HG03139 (cell line): ENCODE results near the gene RAD21L1.
"Not testable (repeated sequence)": the region's sequence is repeated elsewhere in the genome, so short reads cannot be mapped to it uniquely, and the experiment has no call there.

Experiments
- ATAC-seq: cut with Tn5 transposase; IDR thresholded peaks from one replicate; pipeline ENCODE4 v1.9.1; 2021; ENCODE audit not compliant: unreplicated experiment

The RAD21L1 gene

DNA sequence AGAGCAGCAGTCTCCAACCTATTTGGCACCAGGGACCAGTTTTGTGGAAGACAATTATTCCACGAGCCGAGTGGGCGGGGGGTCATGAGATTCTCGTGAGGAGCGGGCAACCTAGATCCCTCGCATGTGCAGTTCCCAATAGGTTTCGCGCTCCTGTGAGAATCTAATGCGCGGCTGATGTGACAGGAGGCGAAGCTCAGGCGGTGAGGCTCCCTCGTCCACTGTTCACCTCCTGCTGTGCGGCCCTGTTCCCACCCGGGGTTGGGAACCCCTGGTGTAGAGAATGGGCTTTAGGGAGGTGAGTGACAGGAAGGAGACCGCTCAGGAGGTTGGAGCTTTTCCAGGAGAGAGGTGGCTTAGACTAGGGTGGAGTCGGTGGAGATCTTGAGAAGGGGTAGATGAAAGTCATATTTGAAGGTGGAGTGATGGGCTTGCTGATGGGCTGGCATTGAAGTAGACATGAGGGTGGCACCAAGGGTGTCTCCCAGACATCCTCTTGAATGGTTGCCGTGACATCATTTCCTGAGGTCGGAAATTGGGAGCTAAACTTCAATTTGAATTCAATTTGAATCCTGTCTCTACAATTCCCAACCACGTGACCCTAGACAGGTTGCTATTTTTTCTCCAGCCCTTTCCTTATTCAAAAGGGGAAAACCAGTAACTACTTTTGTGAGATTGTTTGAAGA lies 1.5 kb upstream of the RAD21L1 start:
- ATAC-seq: no peak

DNA sequence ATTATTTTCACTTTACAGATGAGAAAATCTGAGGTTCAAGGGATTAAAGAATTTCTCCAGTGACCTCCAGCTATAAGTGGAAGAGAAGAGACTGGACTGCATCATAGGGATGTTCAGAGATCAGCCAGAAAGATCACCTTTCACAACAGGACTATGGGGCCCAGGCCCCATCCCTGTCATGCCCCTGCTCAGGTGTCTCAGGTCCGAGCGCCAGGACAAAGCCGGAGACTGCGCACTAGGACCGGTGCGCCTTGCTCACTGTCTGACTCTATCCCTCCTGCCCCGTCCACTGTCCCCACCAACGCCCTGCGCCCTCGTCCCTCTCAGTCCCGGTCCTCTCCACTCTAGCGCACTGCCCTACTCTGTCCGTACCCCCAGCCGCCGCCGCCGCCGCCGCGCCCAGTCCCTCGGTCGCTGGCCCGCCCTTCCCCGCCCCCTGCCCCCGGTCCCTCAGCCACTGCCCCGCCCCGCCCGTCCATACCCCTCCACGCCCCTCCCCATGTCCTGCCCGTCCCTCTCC lies 521 bp upstream of the RAD21L1 start:
- no peak for ATAC-seq

DNA sequence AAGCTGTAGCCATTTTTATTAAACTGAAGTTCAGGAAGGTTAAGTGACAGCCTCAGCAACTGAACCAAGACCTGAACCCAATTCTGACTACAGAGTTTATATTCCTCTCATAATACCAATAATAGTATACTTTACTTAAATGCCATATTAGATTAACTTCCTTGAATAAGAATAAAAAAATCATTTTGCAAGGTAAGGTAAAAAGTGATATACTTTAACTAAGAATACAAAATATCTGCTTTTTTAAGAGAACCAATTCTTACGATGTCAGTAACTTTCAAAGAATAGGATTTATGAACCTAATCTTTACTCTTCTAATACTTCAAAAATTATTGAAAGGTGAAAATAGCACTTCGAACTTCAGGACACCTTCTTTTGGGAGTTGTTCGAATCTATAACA lies 3.7 kb downstream of the RAD21L1 start:
- no peak for ATAC-seq

DNA sequence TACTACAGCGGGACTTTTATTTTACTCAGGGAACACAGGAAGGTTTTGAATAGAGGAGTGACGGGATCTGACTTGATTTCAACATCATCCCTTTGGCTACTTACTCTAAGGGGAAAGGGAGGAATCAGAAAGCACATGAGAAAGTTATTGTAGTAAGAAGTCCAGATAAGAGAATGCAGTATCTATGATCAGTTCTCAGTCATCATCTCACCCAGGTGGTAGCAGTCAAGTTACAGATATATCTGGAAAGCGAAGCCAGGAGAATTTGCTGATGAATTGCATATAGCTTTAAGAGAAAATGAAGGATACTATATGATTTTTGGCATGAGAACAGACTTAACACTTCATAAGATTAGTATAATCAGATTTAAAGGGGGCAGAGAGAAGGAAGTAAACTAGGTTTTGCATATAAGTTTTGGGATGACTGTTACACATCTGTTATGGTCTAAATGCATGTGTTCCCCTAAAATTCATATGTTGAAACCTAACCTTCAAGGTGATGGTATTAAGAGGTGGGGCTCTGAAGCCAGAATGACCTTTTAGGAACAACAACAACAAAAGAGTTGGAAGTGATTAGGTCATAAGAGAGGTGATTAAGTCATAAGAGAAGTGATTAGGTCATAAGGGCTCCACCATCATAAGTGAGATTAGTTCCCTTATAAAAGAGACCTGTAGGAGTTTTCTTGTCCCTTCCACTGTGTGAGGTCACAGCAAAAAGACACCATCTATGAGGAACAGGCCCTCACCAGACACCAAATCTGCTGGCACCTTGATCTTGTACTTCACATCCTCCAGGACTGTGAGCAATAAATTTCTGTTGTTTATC lies 6.7 kb downstream of the RAD21L1 start:
- ATAC-seq: no peak

DNA sequence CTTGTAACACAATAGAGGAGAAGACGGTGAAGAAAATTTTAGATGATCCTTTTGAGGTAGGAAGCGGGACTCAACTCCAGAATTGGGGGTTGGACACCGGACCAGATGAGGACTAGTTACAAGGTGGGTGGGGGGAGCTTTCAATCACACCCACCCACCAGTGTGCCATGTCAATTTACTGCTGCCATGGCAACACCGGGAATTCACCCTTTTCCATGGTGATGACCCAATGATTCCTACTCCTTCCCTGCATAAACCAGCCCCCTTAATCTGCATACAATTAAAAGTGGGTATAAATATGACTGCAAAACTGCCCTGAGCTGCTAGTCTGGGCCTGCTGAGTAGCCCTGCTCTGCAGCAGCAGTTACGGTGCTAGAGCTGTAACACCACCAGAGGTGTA lies 14.7 kb downstream of the RAD21L1 start:
- no peak for ATAC-seq

DNA sequence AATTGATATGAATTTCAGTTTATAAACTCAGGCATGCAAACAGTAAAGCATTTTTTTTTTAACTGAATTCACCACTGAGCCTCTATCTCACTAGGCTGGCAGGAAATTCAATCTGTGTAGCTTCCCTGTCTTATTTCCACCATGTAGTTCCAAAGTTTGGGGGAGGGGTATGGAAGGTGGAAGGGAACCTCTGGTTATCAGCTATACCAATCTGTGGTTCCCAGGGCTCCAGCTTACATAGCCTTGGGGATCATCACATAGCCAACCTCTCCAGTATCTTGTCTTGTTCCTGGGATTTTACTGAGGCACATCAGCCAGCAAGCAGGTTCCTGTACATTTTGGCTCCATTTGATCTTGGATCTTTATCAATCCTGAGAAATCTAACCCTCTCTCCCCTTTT lies 15.6 kb downstream of the RAD21L1 start:
- ATAC-seq: no peak

DNA sequence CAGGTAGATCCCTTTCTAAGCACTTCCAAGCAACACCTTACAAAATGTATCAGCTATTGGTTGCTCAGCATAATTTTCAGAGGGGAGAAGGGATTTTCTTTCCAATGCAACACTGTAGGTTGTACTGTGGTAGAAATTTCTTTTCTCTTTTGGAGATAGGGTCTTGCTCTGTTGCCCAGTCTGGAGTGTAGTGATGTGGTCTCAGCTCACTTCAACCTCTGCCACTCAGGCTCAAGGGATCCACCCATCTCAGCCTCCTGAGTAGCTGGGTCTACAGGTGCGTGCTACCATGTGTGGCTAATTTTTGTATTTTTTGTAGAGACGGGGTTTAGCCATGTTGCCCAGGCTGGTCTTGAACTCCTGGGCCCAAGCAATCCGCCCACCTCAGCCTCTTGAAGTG lies 16.3 kb downstream of the RAD21L1 start:
- ATAC-seq: no peak

DNA sequence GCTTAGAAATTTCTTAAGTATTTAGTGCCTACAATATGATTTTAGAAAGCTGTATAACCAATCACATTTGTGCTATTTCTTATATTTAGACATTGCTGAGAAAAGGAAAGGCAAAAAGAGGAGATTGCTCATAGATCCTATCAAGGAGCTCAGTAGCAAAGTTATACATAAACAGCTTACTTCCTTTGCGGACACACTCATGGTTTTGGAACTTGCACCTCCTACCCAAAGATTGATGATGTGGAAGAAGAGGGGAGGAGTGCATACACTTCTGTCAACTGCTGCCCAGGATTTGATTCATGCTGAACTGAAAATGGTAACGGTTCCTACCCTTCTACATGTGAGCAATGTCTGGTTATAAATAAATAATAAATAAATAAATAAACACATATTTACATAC lies 16.7 kb downstream of the RAD21L1 start:
- ATAC-seq: peak; percentile 52

DNA sequence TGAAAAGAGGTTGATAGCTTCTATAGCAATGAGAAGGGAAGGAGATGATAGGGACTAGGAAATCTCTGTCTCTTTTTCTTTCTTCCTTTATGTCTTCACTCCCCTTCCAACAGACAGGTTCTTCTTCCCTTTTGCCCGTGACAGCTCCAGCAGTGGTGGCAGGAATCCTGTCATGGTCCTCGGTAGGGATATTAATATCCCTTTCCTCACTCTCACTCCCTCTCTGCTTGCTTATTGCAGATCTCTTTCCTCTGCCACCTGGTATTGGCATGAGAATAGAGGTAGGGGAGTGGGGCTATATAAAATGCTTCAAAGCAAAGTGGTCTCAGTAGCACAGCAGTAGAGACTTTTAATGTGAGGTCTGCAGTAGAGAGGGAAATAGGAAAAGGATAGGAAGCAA lies 19.7 kb downstream of the RAD21L1 start:
- ATAC-seq: no peak

DNA sequence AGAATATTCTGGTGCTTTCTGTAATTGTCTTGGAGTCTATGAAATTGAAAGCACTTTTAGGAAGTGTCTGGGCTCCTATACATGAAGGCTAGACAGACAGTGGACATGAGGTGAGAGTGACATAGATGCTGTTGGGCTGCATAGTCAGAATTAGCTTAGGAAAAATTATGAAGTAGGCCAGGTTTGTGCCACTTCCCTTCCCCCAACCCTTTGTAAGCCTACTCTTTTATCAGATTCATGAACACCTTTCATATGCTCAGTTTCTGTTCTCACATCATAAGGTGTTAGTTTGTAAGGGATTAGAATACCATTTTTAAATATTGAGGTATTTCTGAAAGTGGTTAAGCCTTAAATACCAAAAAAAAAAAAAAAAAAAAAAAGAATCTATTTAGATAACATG lies 21.8 kb downstream of the RAD21L1 start:
- no peak for ATAC-seq

DNA sequence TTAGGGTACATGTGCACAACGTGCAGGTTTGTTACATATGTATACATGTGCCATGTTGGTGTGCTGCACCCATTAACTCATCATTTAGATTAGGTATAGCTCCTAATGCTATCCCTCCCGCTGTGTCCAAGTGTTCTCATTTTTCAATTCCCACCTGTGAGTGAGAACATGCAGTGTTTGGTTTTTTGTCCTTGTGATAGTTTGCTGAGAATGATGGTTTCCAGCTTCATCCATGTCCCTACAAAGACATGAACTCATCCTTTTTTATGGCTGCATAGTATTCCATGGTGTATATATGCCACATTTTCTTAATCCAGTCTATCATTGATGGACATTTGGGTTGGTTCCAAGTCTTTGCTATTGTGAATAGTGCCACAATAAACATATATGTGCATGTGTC lies 24.4 kb downstream of the RAD21L1 start:
- not testable (repeated sequence) for ATAC-seq

DNA sequence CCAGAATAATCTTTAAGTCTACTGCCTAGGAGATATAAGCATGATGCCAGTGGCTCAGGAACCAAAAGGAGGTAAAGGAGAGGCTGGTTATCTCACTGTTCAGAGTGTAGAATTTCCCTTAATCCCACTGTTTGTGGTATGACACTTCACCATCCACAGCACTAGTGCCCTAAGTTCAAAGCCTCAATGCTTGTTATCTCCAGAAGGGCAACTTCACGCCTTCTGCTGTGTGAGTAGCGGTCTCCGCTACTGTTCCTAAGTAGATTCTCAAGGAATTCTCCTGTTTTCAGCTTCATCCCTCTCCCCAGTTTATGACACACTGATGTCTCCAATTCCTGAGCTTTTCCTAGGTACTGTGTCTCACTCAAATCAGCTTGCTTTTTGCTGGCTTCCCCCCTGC lies 26.6 kb downstream of the RAD21L1 start:
- ATAC-seq: no peak

DNA sequence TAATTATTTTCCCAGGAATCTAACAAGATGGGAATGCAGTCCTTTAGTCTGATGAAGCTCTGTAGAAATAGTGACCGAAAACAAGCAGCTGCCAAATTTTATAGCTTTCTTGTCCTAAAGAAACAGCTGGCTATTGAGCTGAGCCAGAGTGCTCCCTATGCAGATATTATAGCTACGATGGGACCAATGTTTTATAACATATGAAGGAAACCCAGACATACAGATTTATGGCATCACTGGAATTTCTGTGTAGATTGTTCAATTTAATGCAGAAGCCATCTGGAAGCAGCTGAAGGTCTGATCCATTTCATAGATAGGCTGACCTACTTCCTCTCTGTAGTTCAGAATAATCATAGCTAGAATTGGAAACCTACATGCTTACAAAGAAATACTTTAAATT lies 28.4 kb downstream of the RAD21L1 start:
- no peak for ATAC-seq

DNA sequence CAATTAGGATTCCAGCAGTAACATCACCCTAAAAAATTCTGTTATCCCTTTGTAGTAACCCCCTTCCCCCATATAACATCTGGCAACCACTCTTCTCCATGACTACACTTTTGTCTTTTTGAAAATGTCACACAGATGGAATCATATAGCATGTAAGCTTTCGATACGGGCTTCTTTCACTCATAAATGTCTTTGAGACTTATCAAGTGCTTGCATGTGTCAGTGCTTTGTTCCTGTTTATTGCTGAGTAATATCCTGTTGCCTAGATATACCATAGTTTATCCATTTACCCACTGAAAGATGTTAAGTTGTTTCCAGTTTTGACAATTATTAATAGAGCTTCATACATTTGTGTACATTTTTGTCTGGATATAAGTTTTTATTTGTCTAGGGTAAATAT lies 29.8 kb downstream of the RAD21L1 start:
- no peak for ATAC-seq

DNA sequence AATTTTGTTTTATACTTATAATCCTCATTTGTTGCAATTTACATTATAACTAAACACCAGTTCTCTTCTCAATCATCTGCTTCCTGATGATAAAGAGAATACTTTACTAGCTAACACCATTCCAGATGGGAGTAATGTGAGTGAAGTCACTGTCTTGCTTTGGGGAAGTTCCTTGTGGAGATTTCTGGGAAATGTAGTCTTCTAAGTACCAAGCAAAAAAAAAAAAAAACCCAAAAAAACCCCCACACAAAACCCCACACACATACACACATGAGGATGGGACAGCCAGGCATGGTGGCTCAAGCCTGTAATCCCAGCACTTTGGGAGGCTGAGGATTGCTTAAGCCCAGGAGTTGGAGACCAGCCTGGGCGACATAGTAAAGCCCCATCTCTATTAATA lies 38.0 kb downstream of the RAD21L1 start:
- no peak for ATAC-seq

DNA sequence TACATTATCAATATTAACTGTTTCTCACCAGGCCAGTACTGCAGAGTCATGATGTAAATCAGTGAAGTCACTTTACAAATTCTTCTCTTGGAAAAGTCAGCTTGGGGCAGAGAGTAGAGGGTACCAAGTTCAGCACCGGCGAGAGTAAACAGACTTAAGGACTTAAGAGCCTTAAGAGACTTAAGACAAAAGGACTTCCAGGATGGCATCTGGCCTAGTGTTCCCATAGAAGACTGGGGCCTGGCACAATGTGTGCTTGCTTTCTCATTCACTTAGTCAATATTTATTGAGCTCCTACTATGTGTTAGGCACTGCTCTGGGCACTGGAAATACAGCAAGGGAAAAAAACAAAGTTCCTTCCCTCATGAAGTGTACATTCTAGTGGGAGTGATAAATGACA lies 38.9 kb downstream of the RAD21L1 start:
- no peak for ATAC-seq

DNA sequence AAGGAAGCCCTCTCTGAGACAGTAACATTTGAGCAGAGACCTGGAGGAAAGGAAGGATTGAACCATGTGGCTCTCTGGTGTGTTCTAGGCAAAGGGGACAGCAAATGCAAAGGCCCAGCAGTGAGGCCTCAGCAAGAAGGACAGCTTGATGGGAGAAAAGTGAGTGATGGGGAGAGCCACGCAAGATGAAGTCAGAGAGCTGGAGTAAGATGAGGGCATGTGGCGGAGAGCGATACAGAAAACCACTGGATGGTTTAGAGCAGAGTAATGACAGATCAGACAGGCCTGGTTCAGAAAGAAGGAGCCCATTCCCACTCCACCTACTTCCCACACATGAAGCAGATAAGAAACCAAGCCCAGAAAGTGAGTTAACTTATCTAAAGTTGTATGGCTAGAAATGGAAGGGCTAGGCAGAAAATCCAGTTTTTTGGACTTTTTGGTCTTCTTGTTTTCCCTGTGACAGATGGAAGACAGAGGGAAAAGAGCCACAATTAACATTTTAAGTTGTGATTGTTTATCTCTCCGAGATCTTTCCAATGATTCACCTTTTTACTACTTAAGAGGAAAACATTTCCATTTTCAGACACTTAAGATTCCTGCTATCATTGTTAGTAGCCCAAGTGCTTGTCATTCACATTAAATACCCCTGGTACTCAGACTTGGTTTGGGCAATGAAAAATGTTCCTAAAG lies 39.5 kb downstream of the RAD21L1 start:
- no peak for ATAC-seq

DNA sequence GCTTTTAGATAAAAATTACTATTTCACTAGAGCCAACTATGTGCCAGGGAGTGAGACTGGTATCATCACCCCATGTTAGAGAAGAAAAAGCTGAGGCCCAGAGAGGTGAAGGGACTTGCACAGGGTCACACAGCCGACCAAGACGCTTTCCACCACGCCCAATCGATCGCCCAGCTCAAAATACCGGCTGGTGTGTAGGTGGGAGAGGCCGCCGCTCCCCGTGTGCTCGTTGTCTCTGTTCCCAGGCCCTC lies 40.0 kb downstream of the RAD21L1 start:
- ATAC-seq: no peak

DNA sequence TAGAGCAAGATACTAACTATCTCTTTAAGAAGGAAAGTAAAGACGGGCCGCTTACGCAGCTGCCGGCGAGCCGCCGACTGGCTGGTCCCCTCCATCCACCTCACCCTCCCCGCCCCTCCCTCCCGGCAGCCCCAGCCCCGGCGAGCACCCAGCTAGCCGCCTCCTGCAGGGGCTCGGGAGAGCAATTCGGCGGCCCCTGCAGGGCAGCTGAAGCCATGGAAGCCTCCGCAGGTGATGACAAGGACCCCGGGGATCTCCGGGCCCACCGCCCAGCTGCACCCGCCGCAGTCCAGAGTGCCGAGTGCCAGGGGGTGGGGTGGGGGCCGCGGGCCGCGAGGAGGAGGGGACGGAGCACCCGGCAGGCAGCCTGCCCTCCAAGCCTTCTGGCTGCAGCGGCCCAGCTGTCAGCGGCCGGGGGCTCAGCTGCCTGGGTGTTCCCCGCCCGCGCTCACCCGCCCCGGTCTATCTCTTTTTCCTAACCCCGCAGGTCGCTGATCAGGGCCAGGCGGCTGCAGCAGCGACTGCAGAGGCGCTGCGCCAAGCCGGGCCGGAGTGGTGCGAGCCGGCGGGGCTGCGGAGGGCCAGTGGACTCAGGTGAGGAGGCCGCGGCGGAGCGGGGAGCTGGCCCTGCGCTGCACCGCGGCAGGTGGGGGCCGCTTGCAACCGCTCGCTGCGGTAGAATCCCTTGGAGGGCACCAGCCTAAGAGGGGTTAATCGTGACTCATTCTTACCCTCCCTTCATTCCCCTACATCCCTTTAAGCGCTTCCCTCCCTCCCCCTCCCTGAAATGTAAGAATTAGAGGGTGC lies 40.5 kb downstream of the RAD21L1 start, which contains the start of gene SNPH:
SNPH (plus strand) TSS at position 128 of the 807 bp plus-strand sequence. CDS start 29,946 bp downstream, outside the sequence.
- ATAC-seq: peak; percentile 60

DNA sequence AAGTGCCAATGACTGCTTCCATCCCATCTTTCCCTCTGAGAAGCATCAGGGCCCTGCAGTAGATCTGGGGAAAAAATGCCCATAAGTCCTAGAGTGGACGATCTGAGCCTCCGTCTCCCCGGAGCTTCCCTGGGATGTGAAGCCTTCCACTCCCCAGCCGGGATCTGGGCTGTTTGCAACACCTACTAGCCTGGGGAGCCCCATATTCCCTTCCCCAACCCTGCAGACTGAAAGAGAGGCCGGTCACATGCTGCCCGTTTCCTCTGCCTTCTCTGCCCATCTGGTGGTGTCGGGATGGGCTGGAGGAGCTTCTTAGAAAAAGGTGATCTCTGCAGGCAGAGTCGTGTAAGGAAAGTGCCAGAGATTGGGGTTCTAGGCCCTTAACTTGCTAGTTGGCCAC lies 41.3 kb downstream of the RAD21L1 start:
- no peak for ATAC-seq

DNA sequence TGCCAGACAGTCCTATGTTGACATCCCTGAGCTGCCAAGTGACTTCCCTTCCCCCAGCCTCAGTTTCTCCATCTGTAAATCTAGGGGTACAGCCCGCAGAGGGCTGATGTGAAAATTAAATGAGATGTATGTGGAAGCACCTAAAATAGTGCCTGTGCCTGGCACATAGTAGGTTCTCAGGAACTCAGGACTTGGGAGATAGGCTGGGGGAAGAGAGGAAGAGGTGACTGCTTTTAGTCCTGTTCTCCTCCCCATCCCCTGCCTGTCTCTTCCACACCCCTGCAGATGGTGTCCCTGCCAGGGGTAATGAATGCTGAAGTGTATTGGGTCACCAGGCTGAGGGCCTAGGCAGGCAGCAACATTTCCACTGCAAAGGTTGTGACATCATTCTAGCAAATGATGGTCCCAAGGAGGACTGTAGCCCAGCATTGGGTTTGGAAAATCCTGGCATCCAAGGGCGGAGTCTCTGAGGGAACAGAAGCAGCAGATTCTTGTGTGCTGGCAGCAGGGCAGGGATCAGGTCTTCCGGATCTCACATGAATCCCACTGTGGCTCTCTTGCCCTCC lies 42.0 kb downstream of the RAD21L1 start:
- no peak for ATAC-seq
